GM19193 (cell line): Measurements from ENCODE around the gene COX7A2.

Source experiments
- POLR2A ChIP-seq: IDR thresholded peaks from 4 replicates; pipeline ENCODE4 v1.6.1; 2011; ENCODE audit not compliant: insufficient read depth, insufficient read length; ENCODE audit errors: extremely low read depth

Gene COX7A2

DNA sequence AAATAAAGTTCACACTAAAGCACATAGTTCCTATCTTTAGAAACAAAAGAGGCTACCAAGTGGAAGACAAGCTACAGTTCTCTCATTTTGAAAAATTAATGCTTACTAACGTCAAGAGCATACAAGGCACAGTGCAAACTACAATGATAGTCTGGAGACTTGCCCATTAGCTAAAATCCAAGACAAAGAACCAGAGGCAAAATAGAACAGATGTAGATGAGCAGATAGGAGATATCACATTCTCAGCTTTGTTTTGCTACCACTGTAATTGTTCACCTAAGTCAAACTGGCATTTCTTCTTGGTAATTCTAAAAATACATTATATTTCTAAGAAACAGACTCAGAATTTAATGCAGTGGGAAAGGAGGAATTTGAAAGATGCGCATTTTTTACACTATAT is 35.8 kb upstream of the COX7A2 start:
- no peak for TF ChIP-seq POLR2A

DNA sequence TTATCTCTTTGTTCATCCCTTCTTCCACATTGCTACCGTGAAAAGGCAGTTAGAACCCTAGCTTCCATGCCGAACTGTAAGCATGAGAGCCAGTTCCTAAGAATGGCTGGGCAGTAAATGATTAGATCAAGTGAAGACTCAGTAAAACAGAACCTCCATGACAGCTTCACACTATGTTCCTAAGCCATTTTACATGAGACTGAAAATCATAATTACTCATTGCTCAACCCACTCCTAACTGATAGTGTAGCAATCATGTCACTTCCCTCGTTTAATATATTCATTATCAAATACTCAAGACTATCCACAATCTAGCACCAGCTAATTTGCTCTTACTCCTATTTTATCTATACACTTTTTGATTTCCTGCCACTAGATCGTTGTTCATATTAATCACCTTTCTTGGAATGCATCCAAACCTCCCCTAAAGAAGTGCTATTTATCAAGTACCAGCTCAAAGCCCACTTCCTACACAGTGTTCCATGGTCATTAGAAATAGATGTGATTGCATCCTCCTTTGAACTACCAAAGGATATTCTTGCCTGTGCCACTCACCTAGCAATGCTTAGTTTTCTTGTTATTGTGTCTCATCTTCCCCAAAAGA is 35.0 kb upstream of the COX7A2 start:
- TF ChIP-seq POLR2A, result no peak

DNA sequence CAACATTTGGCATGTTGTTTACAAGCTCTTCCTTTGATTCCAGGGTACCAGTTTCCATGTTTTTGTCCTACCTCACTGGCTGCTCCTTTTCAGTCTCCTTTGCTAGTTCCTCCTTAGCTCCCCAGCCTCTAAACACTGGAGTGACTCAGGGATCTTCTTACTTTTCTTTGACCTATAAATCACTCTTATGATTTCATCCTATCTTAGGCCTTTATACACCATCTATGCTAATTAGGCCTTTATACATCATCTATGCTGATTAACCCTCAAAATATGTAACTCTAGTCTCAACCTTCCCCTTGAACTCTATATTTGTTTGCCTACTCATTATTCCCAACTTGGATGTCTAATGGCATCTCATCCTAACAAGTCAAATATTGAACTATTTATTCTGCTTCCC is 31.5 kb upstream of the COX7A2 start:
- TF ChIP-seq POLR2A, result no peak

DNA sequence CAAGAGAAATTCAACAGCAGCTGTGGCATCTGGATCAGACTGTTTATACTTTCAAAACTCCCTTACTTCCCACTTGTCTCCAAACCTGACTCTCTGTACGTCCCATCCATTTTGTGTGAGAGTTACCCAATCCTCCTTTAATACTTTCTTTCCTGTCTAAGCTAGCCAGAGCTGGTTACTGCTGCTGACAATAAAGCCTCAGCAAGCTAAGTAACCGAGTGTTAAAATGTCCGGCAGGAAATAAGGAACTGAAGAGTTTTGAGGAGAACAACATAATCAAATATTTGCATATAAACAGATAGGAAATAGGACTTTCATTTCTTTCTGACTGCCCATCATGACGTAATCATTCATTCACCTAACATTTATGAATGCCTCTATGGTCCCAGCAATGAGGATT is 29.4 kb upstream of the COX7A2 start:
- TF ChIP-seq POLR2A, result no peak

GRCh38 chr6:75272145-75272840 is 28.7 kb upstream of the COX7A2 start:
- TF ChIP-seq POLR2A, result no peak

GRCh38 chr6:75268988-75269354 is 25.4 kb upstream of the COX7A2 start:
- no peak for TF ChIP-seq POLR2A

GRCh38 chr6:75268121-75268987 is 24.8 kb upstream of the COX7A2 start:
- no peak for TF ChIP-seq POLR2A

GRCh38 chr6:75267461-75267860 is 23.9 kb upstream of the COX7A2 start:
- TF ChIP-seq POLR2A, result no peak

- no peak for TF ChIP-seq POLR2A
Measured at GRCh38 chr6:75266716-75267291, 23.2 kb upstream of the COX7A2 start.

- TF ChIP-seq POLR2A, result no peak
Measured at GRCh38 chr6:75263401-75263750, 19.8 kb upstream of the COX7A2 start.

- no peak for TF ChIP-seq POLR2A
Measured at GRCh38 chr6:75262716-75263400, 19.3 kb upstream of the COX7A2 start.

DNA sequence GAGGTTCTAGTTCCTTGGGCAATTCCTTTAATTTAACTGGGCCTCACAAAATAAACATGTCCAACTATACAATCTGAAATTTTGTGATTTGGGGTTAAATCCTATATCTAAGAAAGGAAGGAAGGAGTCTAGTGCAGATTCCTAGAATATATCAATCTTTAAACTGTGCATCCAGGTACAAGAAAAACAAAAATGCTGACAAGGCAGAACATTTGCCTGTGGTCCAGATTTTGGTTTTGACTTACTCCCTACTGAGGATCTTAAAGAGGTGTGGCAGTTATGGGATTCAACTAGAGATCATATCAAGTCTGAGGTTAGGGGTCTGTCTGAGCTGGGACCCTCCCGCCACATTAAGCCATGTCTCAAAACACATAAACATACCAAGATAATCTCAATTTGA is 17.7 kb upstream of the COX7A2 start:
- no peak for TF ChIP-seq POLR2A

GRCh38 chr6:75257343-75258087 is 13.9 kb upstream of the COX7A2 start:
- TF ChIP-seq POLR2A, result no peak

DNA sequence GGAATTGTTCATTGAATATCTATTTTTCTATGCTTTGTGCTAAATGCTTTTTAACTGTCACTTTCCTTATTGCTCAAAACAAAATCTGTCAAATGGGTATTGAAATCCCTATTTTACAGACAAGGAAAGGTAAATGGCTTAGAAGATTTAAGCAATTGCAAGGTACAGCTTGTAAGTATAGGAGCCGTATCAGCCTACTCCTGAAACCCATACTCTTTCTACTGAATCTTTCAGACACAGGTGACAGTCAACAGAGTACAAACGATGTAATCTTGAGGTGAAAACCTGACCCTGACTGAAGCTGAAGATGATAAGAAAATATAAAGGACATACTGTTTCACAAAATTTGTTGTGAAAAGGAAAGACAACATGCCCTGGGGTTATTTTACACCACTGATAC is 7.0 kb upstream of the COX7A2 start:
- no peak for TF ChIP-seq POLR2A

DNA sequence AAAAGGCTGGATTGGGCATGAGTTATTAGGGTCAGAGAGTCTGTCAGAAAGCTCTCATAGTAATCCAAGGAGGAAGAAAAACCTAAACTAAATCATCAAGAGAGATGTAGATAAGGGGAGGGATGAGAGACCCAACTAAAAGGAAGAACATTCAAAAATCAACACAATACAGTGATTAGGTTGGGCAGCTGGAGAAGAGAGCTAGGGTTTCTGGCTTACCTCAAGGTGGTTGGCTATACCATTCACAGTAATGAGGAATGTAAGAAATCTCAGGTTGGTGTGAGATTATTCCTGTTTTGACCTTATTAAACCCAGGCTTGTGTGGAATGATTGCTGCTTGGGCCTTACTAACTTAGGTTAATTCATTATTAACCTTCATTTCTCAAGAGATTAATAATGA is 6.2 kb upstream of the COX7A2 start:
- TF ChIP-seq POLR2A, result no peak

DNA sequence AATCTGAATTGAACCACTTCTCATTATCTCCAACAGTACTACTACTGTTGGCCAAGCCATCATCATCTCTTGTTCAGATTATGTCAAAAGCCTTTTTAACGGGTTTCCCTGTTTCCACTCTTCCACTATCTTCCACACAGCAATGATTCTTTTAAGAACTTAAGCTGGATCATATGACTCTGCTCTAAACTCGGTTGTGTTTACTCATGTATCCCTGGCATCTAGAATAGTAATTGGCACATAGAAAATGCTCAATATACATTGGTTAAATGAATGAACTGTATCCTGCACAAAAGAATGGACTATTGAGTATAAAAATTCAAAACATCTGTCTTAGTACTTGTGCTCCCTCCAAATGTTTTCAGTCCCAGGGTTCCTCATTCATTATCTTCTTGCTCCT is 2.8 kb upstream of the COX7A2 start:
- no peak for TF ChIP-seq POLR2A
